ENCODE data around the gene CREB5.

- TF ChIP-seq CTCF (conservative IDR thresholded peaks at IDR 0.05; ENCODE audit: low read depth, low read length) (no peak), EZH2 (IDR thresholded peaks at IDR 0.05; ENCODE audit: low read length, unreplicated experiment) (no peak)
Observed at GRCh38 chr7:28847176-28847575, 434.9 kb downstream of the CREB5 start.

Data from PC-3 (cell line).